Mucosa of rectum (tissue), 2 donors: ENCODE results near the gene PDE1C.

Experiments
- H3K27ac ChIP-seq, 2 donors: one replicate each; pipeline ENCODE4 v1.7.0; 2013; ENCODE audit warnings: inconsistent platforms in 2 of 2, low read depth in 2 of 2, low read length in 2 of 2
- H3K27me3 ChIP-seq, 2 donors: one replicate each; pipeline ENCODE4 v1.7.0; 2013; ENCODE audit warnings: low read length in 2 of 2; ENCODE audit not compliant: control insufficient read depth in 2 of 2, insufficient read depth in 2 of 2
- H3K36me3 ChIP-seq, 2 donors: one replicate each; pipeline ENCODE4 v1.7.0; 2013; ENCODE audit warnings: low read length in 2 of 2; ENCODE audit not compliant: control insufficient read depth in 2 of 2, insufficient read depth in 2 of 2
- H3K4me1 ChIP-seq, 2 donors: one replicate each; pipeline ENCODE4 v1.7.0; 2013; ENCODE audit warnings: low read length in 2 of 2, mild to moderate bottlenecking in 1 of 2; ENCODE audit not compliant: control insufficient read depth in 2 of 2, insufficient read depth in 2 of 2
- H3K4me3 ChIP-seq, 2 donors: one replicate each; pipeline ENCODE4 v1.7.0; 2013; ENCODE audit warnings: low read length in 2 of 2
- H3K9ac ChIP-seq, 2 donors: one replicate each; pipeline ENCODE4 v1.7.0; 2013; ENCODE audit warnings: low read length in 2 of 2, low read depth in 1 of 2, mild to moderate bottlenecking in 1 of 2
- H3K9me3 ChIP-seq, 2 donors: one replicate each; pipeline ENCODE4 v1.7.0; 2013; ENCODE audit warnings: low read length in 2 of 2; ENCODE audit not compliant: control insufficient read depth in 2 of 2
- donor health status: healthy.
- donor health status: Normal muscosa, but diverticular disease.

Gene PDE1C

DNA sequence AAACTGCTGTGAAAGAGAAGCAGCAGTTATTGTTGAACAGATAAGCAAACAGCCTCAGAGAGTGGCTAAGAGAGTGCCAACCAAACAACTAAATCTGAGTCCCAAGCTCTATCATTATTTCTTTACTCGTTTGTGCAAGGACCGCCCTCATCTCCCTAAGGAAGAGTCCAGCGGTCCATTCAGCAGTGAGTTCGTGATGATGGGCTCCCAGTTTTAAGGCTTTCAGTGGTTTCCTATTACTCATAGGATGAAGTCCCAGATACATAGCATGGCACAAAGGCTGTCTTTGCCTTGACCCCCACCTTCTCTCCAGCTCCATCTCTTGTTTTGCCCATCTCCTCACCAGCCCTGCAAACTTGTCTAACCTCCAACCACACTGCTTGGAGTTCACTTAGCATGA, 24.3 kb upstream of the PDE1C start:
- no peak overlapping the region for H3K4me3 ChIP-seq
- no peaks in the 10 kb centered on the region for H3K36me3 ChIP-seq
- H3K27ac ChIP-seq, result no peak overlapping the region

DNA sequence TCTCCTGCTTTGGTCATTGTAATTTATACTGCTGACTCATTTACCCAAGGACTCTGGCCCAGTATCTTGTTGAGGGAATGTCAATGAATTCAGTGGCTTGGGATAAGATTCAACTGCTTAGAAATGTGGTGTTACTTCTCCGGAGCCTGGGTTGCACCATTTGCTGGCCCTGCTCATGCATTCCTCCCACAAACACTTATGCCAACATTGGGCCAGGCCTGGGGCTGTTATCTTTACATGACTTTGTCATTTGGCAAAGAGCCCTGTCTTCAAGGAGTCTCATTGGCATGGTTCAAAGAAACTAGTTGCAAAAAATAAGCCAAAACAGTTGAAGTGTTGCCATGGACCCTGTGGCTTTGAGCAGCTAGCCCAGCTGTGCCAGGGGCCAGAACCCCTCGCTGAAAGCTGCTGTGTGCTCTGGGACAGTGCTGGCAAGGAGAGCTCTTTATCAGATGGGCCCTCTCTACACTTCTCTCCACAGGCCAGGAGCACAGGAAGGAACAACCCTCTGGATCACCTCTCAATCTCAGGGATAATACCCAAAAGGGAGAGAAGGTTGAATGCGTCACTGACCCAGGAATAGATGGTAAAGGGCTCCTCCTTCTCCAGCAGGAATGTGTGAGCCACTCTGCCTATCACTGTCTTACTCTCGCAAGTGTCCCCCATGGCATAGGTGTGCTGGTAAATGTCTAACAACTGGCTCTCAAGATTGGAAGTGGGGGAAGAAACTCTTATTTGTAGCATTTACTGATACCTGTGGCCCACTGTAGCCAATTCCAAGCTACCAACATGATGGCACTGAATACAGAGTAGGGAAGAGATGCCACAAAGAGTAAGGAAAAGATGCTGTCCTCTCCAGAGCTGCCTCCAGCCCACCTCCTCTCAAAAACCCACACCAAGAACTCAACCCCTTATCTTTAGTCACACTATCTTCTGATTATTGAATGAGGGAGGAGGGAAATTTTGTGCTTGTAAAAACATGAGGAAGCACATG, 23.5 kb upstream of the PDE1C start:
- Histone ChIP-seq H3K4me1 (no peaks in the 10 kb centered on the region), H3K27ac (no peak overlapping the region), H3K4me3 (no peak overlapping the region), H3K9me3 (no peaks in the 10 kb centered on the region), H3K9ac (no peak overlapping the region), H3K36me3 (no peaks in the 10 kb centered on the region), H3K27me3 (no peaks in the 10 kb centered on the region)

More for the DNA sequence above, 24.3 kb upstream of the PDE1C start:
- Histone ChIP-seq H3K9me3 (no peaks in the 10 kb centered on the region), H3K27me3 (no peaks in the 10 kb centered on the region), H3K9ac (no peak overlapping the region), H3K4me1 (no peaks in the 10 kb centered on the region)

- Histone ChIP-seq H3K4me1 (no peaks in the 10 kb centered on the region), H3K27me3 (no peaks in the 10 kb centered on the region), H3K9me3 (no peaks in the 10 kb centered on the region), H3K9ac (no peak overlapping the region), H3K4me3 (no peak overlapping the region), H3K27ac (no peak overlapping the region), H3K36me3 (no peaks in the 10 kb centered on the region)
These were observed 22.1 kb upstream of the PDE1C start for GRCh38 chr7:32092346-32092745.

- Histone ChIP-seq H3K4me3 (no peak overlapping the region), H3K4me1 (no peaks in the 10 kb centered on the region), H3K9me3 (no peaks in the 10 kb centered on the region), H3K9ac (no peak overlapping the region), H3K36me3 (no peaks in the 10 kb centered on the region), H3K27me3 (no peaks in the 10 kb centered on the region), H3K27ac (no peak overlapping the region)
These were observed 21.5 kb upstream of the PDE1C start for GRCh38 chr7:32091608-32092210.

DNA sequence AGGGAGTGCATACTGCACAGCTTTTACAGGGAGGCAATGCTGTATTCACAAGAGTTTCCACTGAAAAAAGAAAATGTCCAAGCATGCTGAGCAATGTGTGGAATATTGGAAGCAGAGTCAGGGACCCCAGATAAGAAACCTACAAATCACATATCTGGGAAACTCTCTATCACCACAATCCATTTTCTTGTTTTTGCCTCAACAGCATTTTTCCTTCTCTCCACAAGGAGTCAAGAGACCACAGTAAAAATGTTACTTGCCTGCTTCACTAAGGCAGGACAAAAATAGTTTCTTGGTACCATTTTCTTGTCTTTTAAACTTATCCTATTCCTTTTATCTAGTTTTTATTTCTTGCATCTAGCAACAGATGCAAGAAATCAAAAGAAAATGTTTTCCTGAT, 19.5 kb upstream of the PDE1C start:
- Histone ChIP-seq H3K9ac (no peak overlapping the region), H3K9me3 (no peaks in the 10 kb centered on the region), H3K4me1 (no peaks in the 10 kb centered on the region), H3K36me3 (no peaks in the 10 kb centered on the region), H3K27me3 (no peaks in the 10 kb centered on the region), H3K4me3 (no peak overlapping the region), H3K27ac (no peak overlapping the region)

- Histone ChIP-seq H3K27me3 (no peaks in the 10 kb centered on the region), H3K36me3 (no peaks in the 10 kb centered on the region), H3K4me1 (no peaks in the 10 kb centered on the region), H3K4me3 (no peak overlapping the region), H3K27ac (no peak overlapping the region), H3K9ac (no peak overlapping the region), H3K9me3 (no peaks in the 10 kb centered on the region)
These were observed 19.0 kb upstream of the PDE1C start for GRCh38 chr7:32089256-32089655.

DNA sequence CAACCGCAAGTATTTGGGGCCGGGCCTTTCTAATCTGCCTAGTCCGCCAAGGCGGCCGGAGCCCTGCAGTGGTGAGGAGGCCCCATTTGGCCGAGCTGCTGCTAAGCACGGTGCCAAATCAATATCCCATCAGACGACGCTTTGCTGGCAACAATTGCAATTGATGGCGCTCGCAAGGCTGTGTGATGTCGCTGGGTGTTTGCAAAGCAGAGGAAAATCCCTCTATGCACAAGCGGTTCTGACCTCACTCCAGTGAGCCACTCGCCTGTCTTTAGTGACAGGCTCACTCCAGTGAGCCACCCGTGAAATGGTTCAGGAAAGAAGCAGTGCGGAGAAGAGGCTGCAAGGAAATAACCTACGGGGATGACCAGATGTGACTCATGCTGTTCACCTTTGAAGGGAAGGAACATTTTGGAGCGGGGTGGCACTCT, 18.3 kb upstream of the PDE1C start:
- H3K4me3 ChIP-seq, result no peak overlapping the region
- no peaks in the 10 kb centered on the region for H3K4me1 ChIP-seq
- no peaks in the 10 kb centered on the region for H3K27me3 ChIP-seq
- H3K27ac ChIP-seq, result no peak overlapping the region
- H3K9ac ChIP-seq, result no peak overlapping the region
- H3K36me3 ChIP-seq, result no peaks in the 10 kb centered on the region
- H3K9me3 ChIP-seq, result no peaks in the 10 kb centered on the region

GRCh38 chr7:32079510-32079909, 9.3 kb upstream of the PDE1C start:
- H3K4me3 ChIP-seq, result no peak overlapping the region
- H3K27ac ChIP-seq, result no peak overlapping the region
- no peaks in the 10 kb centered on the region for H3K27me3 ChIP-seq
- no peak overlapping the region for H3K9ac ChIP-seq
- no peaks in the 10 kb centered on the region for H3K36me3 ChIP-seq
- H3K4me1 ChIP-seq, result no peaks in the 10 kb centered on the region
- H3K9me3 ChIP-seq, result no peaks in the 10 kb centered on the region

GRCh38 chr7:32078824-32079223, 8.6 kb upstream of the PDE1C start:
- Histone ChIP-seq H3K4me1 (no peaks in the 10 kb centered on the region), H3K4me3 (no peak overlapping the region), H3K27me3 (no peaks in the 10 kb centered on the region), H3K36me3 (no peaks in the 10 kb centered on the region), H3K9ac (no peak overlapping the region), H3K27ac (no peak overlapping the region), H3K9me3 (no peaks in the 10 kb centered on the region)

DNA sequence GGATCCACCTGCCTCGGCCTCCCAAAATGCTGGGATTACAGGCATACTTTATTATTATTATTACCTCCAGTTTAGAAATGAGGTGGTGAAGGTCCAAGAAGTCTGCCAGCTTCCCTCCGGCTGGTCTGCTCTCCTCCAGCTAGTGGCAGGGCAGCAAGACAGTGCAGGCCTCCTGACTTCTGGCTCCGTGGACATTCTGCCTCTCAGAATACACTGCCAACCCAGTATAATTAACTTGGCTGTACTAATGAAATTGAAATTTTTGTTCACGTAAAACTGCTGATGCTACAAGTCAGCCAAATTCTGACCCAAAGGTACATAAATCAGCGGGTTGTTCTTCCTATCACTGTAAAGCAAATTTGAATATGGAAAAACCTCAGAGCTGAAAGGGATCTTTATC, 7.6 kb upstream of the PDE1C start:
- Histone ChIP-seq H3K36me3 (no peaks in the 10 kb centered on the region), H3K27ac (no peak overlapping the region), H3K27me3 (no peaks in the 10 kb centered on the region), H3K9ac (no peak overlapping the region), H3K4me3 (no peak overlapping the region), H3K4me1 (no peaks in the 10 kb centered on the region), H3K9me3 (no peaks in the 10 kb centered on the region)
